ENCODE measurements around the gene SMARCD1. TPM values are rescaled to one million over a fixed set of nuclear protein-coding genes. Genes with fewer than 3 reads are reported as not detected.

Gene SMARCD1
- total and polyA plus RNA-seq, 2 experiments from 2014 or later, result 27.9 to 33.4 TPM

GRCh38 chr12:50050410-50051098 lies 34.6 kb upstream of the SMARCD1 start:
- TF ChIP-seq CTCF (IDR thresholded peaks at IDR 0.05; ENCODE audit: poor library complexity), result no peak
- TF ChIP-seq EZH2phosphoT487 (IDR thresholded peaks at IDR 0.05; ENCODE audit: low read depth, severe bottlenecking, unreplicated experiment), result no peak
- no peak for TF ChIP-seq EZH2 (IDR thresholded peaks at IDR 0.05; ENCODE audit: borderline replicate concordance)
- H3K27ac ChIP-seq, result no peak overlapping the region
- H3K4me2 ChIP-seq, result peak overlapping the region; percentile 68
- no peaks in the 10 kb centered on the region for H3K36me3 ChIP-seq (replicated peaks; ENCODE audit: insufficient read depth, low read depth)
- 9% methylated on average over 25 of the region's 37 CpGs for WGBS (ENCODE audit: low lambda C conversion rate, missing lambda C conversion rate)
- DNase-seq (ENCODE audit: low spot score), result peak; percentile 76
- H3K9me2 ChIP-seq (replicated peaks; ENCODE audit: insufficient read depth), result no peaks in the 10 kb centered on the region
- no peaks in the 10 kb centered on the region for H3K9me3 ChIP-seq (ENCODE audit: low read depth)
- peaks cover 15% of the 10 kb centered on the region for H3K4me1 ChIP-seq (ENCODE audit: insufficient read depth)
- no peaks in the 10 kb centered on the region for H4K20me1 ChIP-seq (ENCODE audit: insufficient read depth, poor library complexity, severe bottlenecking)
- no peak overlapping the region for H3K4me3 ChIP-seq
- no peaks in the 10 kb centered on the region for H3K79me2 ChIP-seq
- peak overlapping the region; percentile 45 for H2AFZ ChIP-seq
- H3K27me3 ChIP-seq, result peaks cover 11% of the 10 kb centered on the region

- Histone ChIP-seq H4K20me1 (ENCODE audit: insufficient read depth, poor library complexity, severe bottlenecking) (no peaks in the 10 kb centered on the region), H2AFZ (no peak overlapping the region), H3K4me1 (ENCODE audit: insufficient read depth) (peaks cover 15% of the 10 kb centered on the region), H3K27ac (no peak overlapping the region), H3K4me3 (no peak overlapping the region), H3K36me3 (replicated peaks; ENCODE audit: insufficient read depth, low read depth) (no peaks in the 10 kb centered on the region), H3K79me2 (no peaks in the 10 kb centered on the region), H3K9me3 (ENCODE audit: low read depth) (no peaks in the 10 kb centered on the region), H3K27me3 (peaks cover 13% of the 10 kb centered on the region), H3K9me2 (replicated peaks; ENCODE audit: insufficient read depth) (no peaks in the 10 kb centered on the region), H3K4me2 (peak overlapping the region; percentile 68)
- no peak for TF ChIP-seq EZH2phosphoT487 (IDR thresholded peaks at IDR 0.05; ENCODE audit: low read depth, severe bottlenecking, unreplicated experiment)
- no peak for TF ChIP-seq EZH2 (IDR thresholded peaks at IDR 0.05; ENCODE audit: borderline replicate concordance)
- TF ChIP-seq CTCF (IDR thresholded peaks at IDR 0.05; ENCODE audit: poor library complexity), result no peak
- 39% methylated on average over 14 of the region's 14 CpGs for WGBS (ENCODE audit: low lambda C conversion rate, missing lambda C conversion rate)
- no peak for DNase-seq (ENCODE audit: low spot score)
Measured at GRCh38 chr12:50051101-50051806, 33.9 kb upstream of the SMARCD1 start.

GRCh38 chr12:50052544-50052943 lies 32.6 kb upstream of the SMARCD1 start:
- Histone ChIP-seq H3K4me3 (no peak overlapping the region), H3K9me2 (replicated peaks; ENCODE audit: insufficient read depth) (no peaks in the 10 kb centered on the region)
- TF ChIP-seq CTCF (IDR thresholded peaks at IDR 0.05; ENCODE audit: poor library complexity) (no peak), EZH2phosphoT487 (IDR thresholded peaks at IDR 0.05; ENCODE audit: low read depth, severe bottlenecking, unreplicated experiment) (no peak), EZH2 (IDR thresholded peaks at IDR 0.05; ENCODE audit: borderline replicate concordance) (no peak)

More at GRCh38 chr12:50052544-50052943, 32.6 kb upstream of the SMARCD1 start:
- H3K4me1 ChIP-seq (ENCODE audit: insufficient read depth), result peaks cover 15% of the 10 kb centered on the region
- H4K20me1 ChIP-seq (ENCODE audit: insufficient read depth, poor library complexity, severe bottlenecking), result no peaks in the 10 kb centered on the region
- no peak for DNase-seq (ENCODE audit: low spot score)
- H3K9me3 ChIP-seq (ENCODE audit: low read depth), result no peaks in the 10 kb centered on the region
- H3K27ac ChIP-seq, result no peak overlapping the region
- H3K27me3 ChIP-seq, result peaks cover 21% of the 10 kb centered on the region
- no peaks in the 10 kb centered on the region for H3K36me3 ChIP-seq (replicated peaks; ENCODE audit: insufficient read depth, low read depth)
- H2AFZ ChIP-seq, result no peak overlapping the region
- no peaks in the 10 kb centered on the region for H3K79me2 ChIP-seq
- H3K4me2 ChIP-seq, result no peak overlapping the region
